HCT116 (cell line): ENCODE data around the gene FPR3. TPM values are rescaled to one million over a fixed set of nuclear protein-coding genes. Genes with fewer than 3 reads are reported as not detected.

Experiments
- ATAC-seq: fragments of 200-7000 bp; cut with Tn5 transposase; 2 replicates; pipeline ENCODE4 v1.9.1; 2020; ENCODE audit warnings: mild to moderate bottlenecking, moderate library complexity
- BruUV-seq: library from RNA; stranded (reverse); fragments of 400-500 nt; replicated peaks from 2 replicates; lab custom pipeline; 2021; lab: Mats Ljungman, UMichigan
- CTCF ChIA-PET: fragments of 300-600 bp; sonication (Branson Sonifier 250); formaldehyde crosslinking; loops from one replicate; lab custom pipeline; 2021; ENCODE audit warnings: antibody characterized with exemption; lab: Charles Lee
- POLR2A ChIA-PET: fragments of 300-600, 350-600 bp; sonication (Branson Sonifier 250); formaldehyde crosslinking; loops from one replicate; lab custom pipeline; 2021; ENCODE audit warnings: antibody characterized with exemption; lab: Charles Lee
- RAD21 ChIA-PET, 2 experiments: fragments of 300-600 bp; sonication (Branson Sonifier 250); formaldehyde crosslinking; loops; one replicate each; lab custom pipeline; 2023; ENCODE audit warnings: low total read pairs in 2 of 2; ENCODE audit not compliant: uncharacterized antibody in 2 of 2, unreplicated experiment in 2 of 2, low non-redundant PET in 1 of 2; lab: Charles Lee
- DNase-seq: peaks from one replicate; pipeline ENCODE4 v3.0.0-alpha.2; 2010; ENCODE audit warnings: low read depth, low spot score
- H2AFZ ChIP-seq: fragments of 200-600 bp; shearing (Covaris generic), sonication (generic); 2 replicates; pipeline ENCODE4 v1.6.1; 2017; ENCODE audit warnings: low read depth, mixed run types, mixed read lengths, antibody characterized with exemption, low read length; ENCODE audit not compliant: poor library complexity, severe bottlenecking
- H3K27ac ChIP-seq: 2 replicates; pipeline ENCODE4 v1.5.1; 2012; ENCODE audit warnings: low read depth, low read length
- H3K27me3 ChIP-seq: fragments of 200-600 bp; sonication (generic); 2 replicates; pipeline ENCODE4 v1.6.1; 2016; ENCODE audit warnings: mixed run types, low read length, mixed read lengths; ENCODE audit not compliant: insufficient read depth
- H3K36me3 ChIP-seq, 2 experiments: fragments of 200-500 bp in 1 of 2; fragments of 200-600 bp in 1 of 2; sonication (Bioruptor generic) in 1 of 2; sonication (generic) in 1 of 2; 2 replicates each; pipeline versions ENCODE4 v1.5.1 to v1.6.1; 2014 to 2016; ENCODE audit warnings: low read length in 2 of 2, inconsistent platforms in 1 of 2, mixed read lengths in 1 of 2, mixed run types in 1 of 2; ENCODE audit not compliant: insufficient read depth in 2 of 2, control insufficient read depth in 1 of 2
- H3K4me1 ChIP-seq, 2 experiments: fragments of 200-600 bp in 1 of 2; sonication (generic) in 1 of 2; 2 replicates each; pipeline versions ENCODE4 v1.5.1 to v1.6.1; 2012 to 2017; ENCODE audit warnings: low read length in 2 of 2, inconsistent platforms in 1 of 2, mild to moderate bottlenecking in 1 of 2, mixed read lengths in 1 of 2, mixed run types in 1 of 2, moderate library complexity in 1 of 2; ENCODE audit not compliant: insufficient read depth in 2 of 2, control insufficient read depth in 1 of 2
- H3K4me2 ChIP-seq: fragments of 200-600 bp; sonication (generic); 2 replicates; pipeline ENCODE4 v1.6.1; 2017; ENCODE audit warnings: mixed run types, low read length, mixed read lengths
- H3K4me3 ChIP-seq, 2 experiments: fragments of 200-600 bp in 1 of 2; sonication (generic) in 1 of 2; replicated peaks in 1 of 2; 2 replicates each; pipeline ENCODE4 v1.5.1; 2011 to 2016; ENCODE audit warnings: low read length in 2 of 2, control low read depth in 1 of 2, low read depth in 1 of 2, mild to moderate bottlenecking in 1 of 2, mixed read lengths in 1 of 2, mixed run types in 1 of 2
- H3K79me2 ChIP-seq: fragments of 200-600 bp; sonication (generic); 2 replicates; pipeline ENCODE4 v1.6.1; 2017; ENCODE audit warnings: mild to moderate bottlenecking, mixed run types, low read length, moderate library complexity, mixed read lengths; ENCODE audit not compliant: insufficient read depth
- H3K9ac ChIP-seq: fragments of 200-600 bp; sonication (generic); 2 replicates; pipeline ENCODE4 v1.6.1; 2016; ENCODE audit warnings: low read length, mixed read lengths
- H3K9me2 ChIP-seq: fragments of 200-600 bp; sonication (generic), shearing (Covaris generic); 2 replicates; pipeline ENCODE4 v1.6.1; 2017; ENCODE audit warnings: mixed run types, mild to moderate bottlenecking, moderate library complexity; ENCODE audit not compliant: insufficient read depth
- H3K9me3 ChIP-seq, 2 experiments: fragments of 200-500 bp in 1 of 2; fragments of 200-600 bp in 1 of 2; sonication (Bioruptor generic) in 1 of 2; sonication (generic) in 1 of 2; 2 replicates each; pipeline ENCODE4 v1.6.1; 2014 to 2017; ENCODE audit warnings: low read length in 2 of 2, mixed read lengths in 2 of 2, inconsistent platforms in 1 of 2, low read depth in 1 of 2, mild to moderate bottlenecking in 1 of 2, mixed run types in 1 of 2, moderate library complexity in 1 of 2; ENCODE audit not compliant: control insufficient read depth in 1 of 2, insufficient read depth in 1 of 2
- H4K20me1 ChIP-seq: fragments of 200-600 bp; sonication (generic), shearing (Covaris generic); 2 replicates; pipeline ENCODE4 v1.6.1; 2017; ENCODE audit warnings: mixed run types, mild to moderate bottlenecking, moderate library complexity; ENCODE audit not compliant: insufficient read depth
- EGR1 ChIP-seq: IDR thresholded peaks from 2 replicates; pipeline ENCODE4 v1.6.1; 2012; ENCODE audit warnings: low read depth
- EZH2phosphoT487 ChIP-seq: fragments of 200-600 bp; IDR thresholded peaks from 2 replicates; pipeline ENCODE4 v1.6.1; 2018; ENCODE audit warnings: antibody characterized with exemption, borderline replicate concordance
- FOSL1 ChIP-seq: IDR thresholded peaks from 2 replicates; pipeline ENCODE4 v1.6.1; 2012; ENCODE audit warnings: low read depth
- JUND ChIP-seq: IDR thresholded peaks from 2 replicates; pipeline ENCODE4 v1.6.1; 2012
- TCF7L2 ChIP-seq: IDR thresholded peaks from 2 replicates; pipeline ENCODE4 v1.7.0; 2011; ENCODE audit warnings: borderline replicate concordance, inconsistent platforms; ENCODE audit not compliant: insufficient read depth, insufficient read length; ENCODE audit errors: extremely low read depth
- ZBTB33 ChIP-seq: IDR thresholded peaks from 2 replicates; pipeline ENCODE4 v1.6.1; 2011; ENCODE audit warnings: mild to moderate bottlenecking, low read length, moderate library complexity; ENCODE audit not compliant: insufficient replicate concordance; ENCODE audit errors: extremely low read depth
- ZFX ChIP-seq: fragments of 450-650 bp; IDR thresholded peaks from 2 replicates; pipeline ENCODE4 v1.6.1; 2017
- intact Hi-C: fragments of 100-400 bp; cut with micrococcal nuclease; formaldehyde crosslinking; loops from 2 replicates; pipeline ENCODE4 v1.10.0; 2022
- total RNA-seq: library from RNA; stranded (reverse); gene quantifications from one replicate; pipeline ENCODE4 v1.2.1, GENCODE V29; 2021; ENCODE audit not compliant: unreplicated experiment
- TF ChIP-seq, protein P1 (sequence below): IDR thresholded peaks from 2 replicates; pipeline ENCODE4 v1.6.1; 2012
- TF ChIP-seq, protein P2 (sequence below): IDR thresholded peaks from 2 replicates; pipeline ENCODE4 v1.6.1; 2012; ENCODE audit warnings: low read depth

Gene FPR3
- total RNA-seq, 1 experiment from 2014 or later, result not detected

GRCh38 chr19:51779181-51779580 lies 15.8 kb upstream of the FPR3 start:
- Histone ChIP-seq H2AFZ (no peak overlapping the region), H4K20me1 (no peaks in the 10 kb centered on the region), H3K4me1 (peaks cover 0 to 4% of the 10 kb centered on the region in 2 experiments; a peak in 1 of 4 replicates), H3K9ac (no peak overlapping the region), H3K27ac (no peak overlapping the region), H3K9me2 (no peaks in the 10 kb centered on the region), H3K36me3 (no peaks in the 10 kb centered on the region), H3K4me2 (no peak overlapping the region), H3K79me2 (no peaks in the 10 kb centered on the region), H3K9me3 (no peaks in the 10 kb centered on the region), H3K4me3 (no peak overlapping the region), H3K27me3 (no peaks in the 10 kb centered on the region)
- intact Hi-C loops, result loop anchor here (5.0 kb wide), 2 partner anchors 112 to 172 kb away; no protein-coding TSS in a partner anchor
- ChIA-PET CTCF (interaction anchor here (1.7 to 2.7 kb wide), 2 partner anchors 76 to 118 kb away, joined by 7 to 13 read pairs; no protein-coding TSS in a partner anchor), POLR2A (no interaction called here), RAD21 (no interaction called here)
- no peak for ATAC-seq
- BruUV-seq, result no TSS peak
- TF ChIP-seq, protein P1, sequence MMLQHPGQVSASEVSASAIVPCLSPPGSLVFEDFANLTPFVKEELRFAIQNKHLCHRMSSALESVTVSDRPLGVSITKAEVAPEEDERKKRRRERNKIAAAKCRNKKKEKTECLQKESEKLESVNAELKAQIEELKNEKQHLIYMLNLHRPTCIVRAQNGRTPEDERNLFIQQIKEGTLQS, result no peak
- TF ChIP-seq JUND, result no peak
- TF ChIP-seq FOSL1, result no peak
- no peak for TF ChIP-seq ZFX
- TF ChIP-seq ZBTB33, result no peak
- no peak for TF ChIP-seq EGR1
- no peak for DNase-seq

DNA sequence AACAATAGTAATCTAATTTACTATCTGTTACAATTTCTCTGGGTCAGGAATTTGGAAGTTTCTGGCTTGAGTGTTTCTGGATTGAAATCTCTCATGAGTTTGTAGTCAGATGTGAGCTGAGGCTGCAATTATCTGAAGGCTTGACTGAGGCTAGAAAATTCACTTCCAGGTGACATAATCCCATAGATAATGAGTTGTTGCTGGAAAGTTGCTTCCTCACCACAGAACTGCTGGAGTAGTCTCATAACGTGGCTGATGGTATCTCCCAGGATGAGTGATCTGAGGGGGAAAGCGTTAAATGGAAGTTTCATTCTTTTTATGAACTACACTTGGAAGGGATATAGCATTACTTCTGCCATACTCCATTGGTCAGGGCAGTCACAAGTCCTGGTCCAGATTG lies 15.3 kb upstream of the FPR3 start:
- no TSS peak for BruUV-seq
- Histone ChIP-seq H3K36me3 (no peaks in the 10 kb centered on the region), H3K27me3 (no peaks in the 10 kb centered on the region), H3K4me3 (no peak overlapping the region), H3K4me2 (no peak overlapping the region), H3K9me3 (no peaks in the 10 kb centered on the region), H3K9ac (no peak overlapping the region), H3K9me2 (no peaks in the 10 kb centered on the region), H4K20me1 (no peaks in the 10 kb centered on the region), H3K79me2 (no peaks in the 10 kb centered on the region), H3K27ac (no peak overlapping the region), H3K4me1 (peaks cover 0 to 4% of the 10 kb centered on the region in 2 experiments; a peak in 1 of 4 replicates), H2AFZ (no peak overlapping the region)
- intact Hi-C loops, result loop anchor here (5.0 to 10.0 kb wide), 3 partner anchors 112 to 455 kb away; no protein-coding TSS in a partner anchor
- DNase-seq (no peak), ATAC-seq (no peak)
- ChIA-PET CTCF (interaction anchor here (1.7 kb wide), 1 partner anchor 118 kb away, joined by 7 read pairs; no protein-coding TSS in a partner anchor), POLR2A (no interaction called here), RAD21 (no interaction called here)
- TF ChIP-seq ZBTB33 (no peak), EGR1 (no peak), TCF7L2 (no peak), EZH2phosphoT487 (no peak)
- TF ChIP-seq, protein P2, sequence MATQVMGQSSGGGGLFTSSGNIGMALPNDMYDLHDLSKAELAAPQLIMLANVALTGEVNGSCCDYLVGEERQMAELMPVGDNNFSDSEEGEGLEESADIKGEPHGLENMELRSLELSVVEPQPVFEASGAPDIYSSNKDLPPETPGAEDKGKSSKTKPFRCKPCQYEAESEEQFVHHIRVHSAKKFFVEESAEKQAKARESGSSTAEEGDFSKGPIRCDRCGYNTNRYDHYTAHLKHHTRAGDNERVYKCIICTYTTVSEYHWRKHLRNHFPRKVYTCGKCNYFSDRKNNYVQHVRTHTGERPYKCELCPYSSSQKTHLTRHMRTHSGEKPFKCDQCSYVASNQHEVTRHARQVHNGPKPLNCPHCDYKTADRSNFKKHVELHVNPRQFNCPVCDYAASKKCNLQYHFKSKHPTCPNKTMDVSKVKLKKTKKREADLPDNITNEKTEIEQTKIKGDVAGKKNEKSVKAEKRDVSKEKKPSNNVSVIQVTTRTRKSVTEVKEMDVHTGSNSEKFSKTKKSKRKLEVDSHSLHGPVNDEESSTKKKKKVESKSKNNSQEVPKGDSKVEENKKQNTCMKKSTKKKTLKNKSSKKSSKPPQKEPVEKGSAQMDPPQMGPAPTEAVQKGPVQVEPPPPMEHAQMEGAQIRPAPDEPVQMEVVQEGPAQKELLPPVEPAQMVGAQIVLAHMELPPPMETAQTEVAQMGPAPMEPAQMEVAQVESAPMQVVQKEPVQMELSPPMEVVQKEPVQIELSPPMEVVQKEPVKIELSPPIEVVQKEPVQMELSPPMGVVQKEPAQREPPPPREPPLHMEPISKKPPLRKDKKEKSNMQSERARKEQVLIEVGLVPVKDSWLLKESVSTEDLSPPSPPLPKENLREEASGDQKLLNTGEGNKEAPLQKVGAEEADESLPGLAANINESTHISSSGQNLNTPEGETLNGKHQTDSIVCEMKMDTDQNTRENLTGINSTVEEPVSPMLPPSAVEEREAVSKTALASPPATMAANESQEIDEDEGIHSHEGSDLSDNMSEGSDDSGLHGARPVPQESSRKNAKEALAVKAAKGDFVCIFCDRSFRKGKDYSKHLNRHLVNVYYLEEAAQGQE, result no peak
